ENCODE data around the gene TVP23C. TPM values are rescaled to one million over a fixed set of nuclear protein-coding genes. Genes with fewer than 3 reads are reported as not detected.

The TVP23C gene
- total RNA-seq, 1 experiment from 2014 or later: 10.3 TPM

Other genes with a start within 250 kb of the TVP23C start
- gene TEKT3, start 221.9 kb downstream of the TVP23C start, total RNA-seq (2014; rRNA removed; shearing (Covaris generic)): not detected in 2 replicates
- gene CDRT4, start 95.9 kb downstream of the TVP23C start, total RNA-seq (2014; rRNA removed; shearing (Covaris generic)): 1.9 and 5.0 TPM in 2 replicates
- gene FBXW10B, start 56.2 kb upstream of the TVP23C start, total RNA-seq (2014; rRNA removed; shearing (Covaris generic)): not detected in 2 replicates
- 19.0 and 47.9 TPM in 2 replicates for gene TRIM16, start 120.8 kb upstream of the TVP23C start, total RNA-seq (2014; rRNA removed; shearing (Covaris generic))
- 24.3 and 56.3 TPM in 2 replicates for gene ZNF286A, start 136.3 kb upstream of the TVP23C start, total RNA-seq (2014; rRNA removed; shearing (Covaris generic))
- gene TBC1D26, start 168.8 kb upstream of the TVP23C start, total RNA-seq (2014; rRNA removed; shearing (Covaris generic)): 0.61 TPM in 1 of 2 replicates, not detected in the other

Data from G401 (cell line).